ENCODE results near the gene SPRY1. TPM values are rescaled to one million over a fixed set of nuclear protein-coding genes. Genes with fewer than 3 reads are reported as not detected.
A peak's percentile ranks its signal among the peaks of the same experiment; 100 is the strongest.

SPRY1 gene
- total and polyA plus RNA-seq, 11 donors, result 17.0 to 104 (median 39.1) TPM

- H3K4me3 ChIP-seq, result peak overlapping the region; percentile 63 to 86 (median 73)
- intact Hi-C loops (cut with DNase I), result loop anchor here in 9 of 10 donors (2.0 to 10.0 kb wide), 22 partner anchors 45 to 867 kb away; no protein-coding TSS in a partner anchor
- DNase-seq (peak; percentile 45 to 80 (median 57)), ATAC-seq (peak; percentile 21 to 47 (median 31))
- peaks cover 0 to 29% (median 5%) of the 10 kb centered on the region in 12 donors for H3K4me1 ChIP-seq
- H3K27ac ChIP-seq, result peak overlapping the region; percentile 85 to 97 (median 93)
- WGBS, 4 donors, result 0 to 1% (median 1%) methylated on average over 76 to 85 of the region's 85 CpGs
- H3K9me3 ChIP-seq, result no peaks in the 10 kb centered on the region
- no peak for TF ChIP-seq POLR2A (IDR thresholded peaks at IDR 0.05)
- no peak for TF ChIP-seq CTCF (IDR thresholded peaks at IDR 0.05)
- peaks cover 0 to 8% (median 0%) of the 10 kb centered on the region in 9 donors for H3K27me3 ChIP-seq
- H3K36me3 ChIP-seq, result peaks cover 2 to 20% (median 14%) of the 10 kb centered on the region in 9 donors
Measured at GRCh38 chr4:123397144-123398065, 810 bp downstream of the SPRY1 start.

DNA sequence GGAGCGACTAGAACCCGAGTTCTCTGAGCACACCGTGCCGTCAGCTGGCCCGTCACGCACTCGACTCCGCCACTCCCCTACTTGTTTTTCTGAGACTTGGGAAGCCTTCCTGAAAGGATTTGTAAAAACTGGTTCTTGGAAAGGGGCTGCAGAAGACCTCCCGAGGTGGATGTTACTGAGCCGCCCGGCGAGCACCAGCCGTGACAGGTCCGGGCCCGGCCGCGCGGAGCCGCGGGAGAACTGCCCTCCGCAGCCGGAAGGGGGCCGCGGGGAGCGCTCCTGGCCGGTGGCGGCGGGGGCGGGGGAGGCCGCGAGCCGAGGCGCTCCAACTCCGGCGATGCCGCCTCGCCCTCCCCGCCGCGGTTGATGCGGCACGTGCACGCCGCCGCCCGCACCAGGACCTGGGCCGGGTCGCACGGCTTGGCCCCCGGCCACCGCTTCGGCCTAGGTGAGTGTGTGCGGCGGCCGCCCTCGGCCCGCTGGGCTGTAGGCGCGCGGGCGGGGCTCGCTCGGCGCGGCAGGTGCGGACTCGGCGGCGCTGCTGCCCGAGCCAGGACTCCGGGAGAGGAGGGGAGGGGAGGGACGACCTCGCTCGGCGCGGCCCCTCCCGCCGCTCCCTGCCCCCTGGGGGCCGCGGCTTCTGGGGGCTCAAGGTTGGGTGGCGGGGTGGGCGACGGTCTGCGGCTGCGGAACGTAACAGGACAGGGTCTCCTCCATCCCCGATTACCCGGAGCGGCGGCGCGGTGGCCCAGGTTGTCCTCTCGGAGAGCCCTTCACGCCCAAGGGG lies 1.7 kb downstream of the SPRY1 start:
- intact Hi-C loops (cut with DNase I), result loop anchor here in 9 of 10 donors (2.0 to 10.0 kb wide), 21 partner anchors 46 to 867 kb away; no protein-coding TSS in a partner anchor
- WGBS, 4 donors, result 0 to 1% (median 0%) methylated on average over 41 to 94 of the region's 94 CpGs

GRCh38 chr4:123398853-123399626 lies 2.4 kb downstream of the SPRY1 start:
- Histone ChIP-seq H3K27me3 (peaks cover 0 to 8% (median 0%) of the 10 kb centered on the region in 9 donors), H3K27ac (peak overlapping the region; percentile 85 to 97 (median 93)), H3K36me3 (peaks cover 2 to 37% (median 26%) of the 10 kb centered on the region in 9 donors), H3K4me3 (peak overlapping the region; percentile 63 to 86 (median 73)), H3K9me3 (no peaks in the 10 kb centered on the region), H3K4me1 (peaks cover 0 to 32% (median 12%) of the 10 kb centered on the region in 12 donors)
- ATAC-seq (peak; percentile 15 to 36 (median 22)), DNase-seq (peak; percentile 51 to 72 (median 66))
- WGBS, 4 donors, result 1% methylated on average over 33 to 41 of the region's 41 CpGs
- intact Hi-C loops (cut with DNase I), result loop anchor here in 9 of 10 donors (2.0 to 10.0 kb wide), 21 partner anchors 47 to 866 kb away; no protein-coding TSS in a partner anchor
- TF ChIP-seq CTCF (IDR thresholded peaks at IDR 0.05), result peak in 7 of 12 donors; percentile 9 to 51 (median 23)
- no peak for TF ChIP-seq POLR2A (IDR thresholded peaks at IDR 0.05)

More for the DNA sequence above, 1.7 kb downstream of the SPRY1 start:
- peak; percentile 65 to 80 (median 70) for DNase-seq
- Histone ChIP-seq H3K4me1 (peaks cover 0 to 33% (median 10%) of the 10 kb centered on the region in 12 donors), H3K27ac (peak overlapping the region; percentile 85 to 97 (median 93)), H3K27me3 (peaks cover 0 to 8% (median 0%) of the 10 kb centered on the region in 9 donors), H3K9me3 (no peaks in the 10 kb centered on the region), H3K36me3 (peaks cover 2 to 29% (median 21%) of the 10 kb centered on the region in 9 donors), H3K4me3 (peak overlapping the region; percentile 63 to 86 (median 73))
- peak; percentile 3 to 81 (median 54) for ATAC-seq
- TF ChIP-seq POLR2A (IDR thresholded peaks at IDR 0.05) (peak in 1 of 2 donors; percentile 1), CTCF (IDR thresholded peaks at IDR 0.05) (peak in 10 of 12 donors; percentile 12 to 65 (median 47))
